HG03354 (cell line): ENCODE measurements around the gene FUT1.
"Not testable (repeated sequence)": the region's sequence is repeated elsewhere in the genome, so short reads cannot be mapped to it uniquely, and the experiment has no call there.

Experiments used
- ATAC-seq: cut with Tn5 transposase; IDR thresholded peaks from one replicate; pipeline ENCODE4 v1.9.1; 2021; ENCODE audit warnings: mild to moderate bottlenecking; ENCODE audit not compliant: unreplicated experiment, poor library complexity, severe bottlenecking

Gene FUT1

GRCh38 chr19:48770266-48770665 lies 17.8 kb upstream of the FUT1 start:
- no peak for ATAC-seq

GRCh38 chr19:48768994-48769713 lies 16.7 kb upstream of the FUT1 start:
- no peak for ATAC-seq

GRCh38 chr19:48768171-48768753 lies 15.8 kb upstream of the FUT1 start:
- ATAC-seq: not testable (repeated sequence)

DNA sequence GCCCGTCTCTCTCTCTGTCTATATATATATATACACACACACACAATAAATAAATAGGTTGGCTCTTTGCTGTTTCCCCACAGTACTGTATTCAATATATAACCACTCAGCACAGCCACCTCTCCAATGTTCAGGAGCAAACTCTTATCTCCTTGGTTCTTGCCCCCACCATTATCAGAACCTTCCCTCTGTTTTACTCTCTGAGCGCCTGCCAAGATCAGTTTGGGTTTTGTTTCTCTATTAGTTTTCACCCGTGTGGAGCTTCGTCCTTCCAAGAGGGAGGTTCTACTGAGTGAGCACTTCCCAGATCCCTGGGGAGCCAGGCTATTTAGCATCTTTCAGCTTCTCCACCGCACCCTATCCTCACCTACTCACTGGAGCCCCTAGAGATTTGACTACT lies 13.4 kb upstream of the FUT1 start:
- not testable (repeated sequence) for ATAC-seq

GRCh38 chr19:48760504-48761205 lies 8.2 kb upstream of the FUT1 start:
- no peak for ATAC-seq

GRCh38 chr19:48757741-48758144 lies 5.3 kb upstream of the FUT1 start:
- no peak for ATAC-seq

DNA sequence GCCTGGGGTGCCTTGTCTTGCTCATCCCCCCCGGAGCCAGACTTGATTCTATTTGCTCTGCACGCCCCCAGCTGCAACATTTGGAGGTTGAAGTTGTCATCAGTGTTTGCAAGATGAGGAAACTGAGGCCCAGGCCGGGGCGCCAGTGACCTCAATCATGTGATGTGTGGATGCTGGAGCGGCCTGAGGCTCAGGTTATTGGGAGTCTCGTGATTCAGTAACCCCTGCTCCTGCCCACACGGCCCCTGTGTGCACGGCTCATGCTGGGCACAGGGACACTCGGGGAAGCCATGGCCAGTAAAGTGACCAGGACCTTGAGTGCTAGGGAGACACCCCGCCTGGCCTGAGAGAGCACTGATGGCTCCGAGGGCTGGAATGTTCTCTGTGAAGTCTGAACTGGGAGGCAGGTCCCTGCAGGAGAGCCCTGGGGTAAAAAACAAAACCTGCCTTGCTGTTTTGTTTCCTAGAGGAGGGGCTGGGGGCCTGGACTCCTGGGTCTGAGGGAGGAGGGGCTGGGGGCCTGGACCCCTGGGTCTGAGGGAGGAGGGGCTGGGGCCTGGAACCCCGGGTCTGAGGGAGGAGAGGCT lies 4.7 kb upstream of the FUT1 start:
- no peak for ATAC-seq

DNA sequence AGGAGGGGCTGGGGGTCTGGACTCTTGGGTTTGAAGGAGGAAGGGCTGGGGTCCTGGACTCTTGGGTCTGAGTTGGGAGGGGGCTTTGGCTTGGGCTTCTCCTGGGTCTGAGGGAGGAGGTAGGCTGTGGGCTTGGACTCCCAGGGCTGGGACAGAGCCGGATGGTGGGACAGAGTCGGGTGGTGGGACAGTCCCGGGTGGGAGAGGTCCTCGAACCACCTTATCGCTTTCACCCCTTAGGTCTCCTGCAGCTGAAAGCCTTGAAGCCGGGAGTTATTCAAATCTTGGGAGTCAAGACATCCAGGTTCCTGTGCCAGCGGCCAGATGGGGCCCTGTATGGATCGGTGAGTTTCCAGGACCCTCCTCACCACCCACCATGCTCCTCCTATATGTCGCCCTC lies 4.2 kb upstream of the FUT1 start:
- no peak for ATAC-seq

DNA sequence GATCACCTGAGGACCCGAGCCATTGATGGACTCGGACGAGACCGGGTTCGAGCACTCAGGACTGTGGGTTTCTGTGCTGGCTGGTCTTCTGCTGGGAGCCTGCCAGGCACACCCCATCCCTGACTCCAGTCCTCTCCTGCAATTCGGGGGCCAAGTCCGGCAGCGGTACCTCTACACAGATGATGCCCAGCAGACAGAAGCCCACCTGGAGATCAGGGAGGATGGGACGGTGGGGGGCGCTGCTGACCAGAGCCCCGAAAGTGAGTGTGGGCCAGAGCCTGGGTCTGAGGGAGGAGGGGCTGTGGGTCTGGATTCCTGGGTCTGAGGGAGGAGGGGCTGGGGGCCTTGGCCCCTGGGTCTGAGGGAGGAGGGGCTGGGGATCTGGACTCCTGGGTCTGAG lies 3.8 kb upstream of the FUT1 start:
- no peak for ATAC-seq

GRCh38 chr19:48755787-48756186 lies 3.3 kb upstream of the FUT1 start:
- no peak for ATAC-seq

DNA sequence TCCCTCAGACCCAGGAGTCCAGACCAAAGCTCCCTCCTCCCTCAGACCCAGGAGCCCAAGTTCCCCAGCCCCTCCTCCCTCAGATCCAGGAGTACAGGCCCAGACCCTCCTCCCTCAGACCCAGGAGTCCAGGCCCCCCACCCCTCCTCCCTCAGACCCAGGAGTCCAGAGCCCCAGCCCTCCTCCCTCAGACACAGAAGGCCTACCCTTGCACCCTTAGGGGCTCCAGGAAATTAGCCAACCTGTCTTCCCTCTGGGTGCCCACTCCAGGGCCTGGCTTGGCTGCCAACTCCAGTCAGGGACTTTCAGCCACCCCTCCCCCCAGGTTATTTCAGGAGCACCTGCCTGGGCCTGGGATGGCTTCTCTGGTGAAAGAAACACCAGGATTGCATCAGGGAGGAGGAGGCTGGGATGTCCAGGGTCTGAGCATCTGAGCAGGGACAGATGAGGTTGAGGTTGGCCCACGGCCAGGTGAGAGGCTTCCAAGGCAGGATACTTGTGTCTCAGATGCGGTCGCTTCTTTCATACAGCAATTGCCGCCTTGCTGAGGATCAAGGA lies 2.7 kb upstream of the FUT1 start, which contains the start of gene FGF21:
TSS of gene FGF21 (plus strand) at position 441 of the 558 bp plus-strand sequence. CDS start 713 bp downstream, outside the sequence.
- ATAC-seq: no peak

DNA sequence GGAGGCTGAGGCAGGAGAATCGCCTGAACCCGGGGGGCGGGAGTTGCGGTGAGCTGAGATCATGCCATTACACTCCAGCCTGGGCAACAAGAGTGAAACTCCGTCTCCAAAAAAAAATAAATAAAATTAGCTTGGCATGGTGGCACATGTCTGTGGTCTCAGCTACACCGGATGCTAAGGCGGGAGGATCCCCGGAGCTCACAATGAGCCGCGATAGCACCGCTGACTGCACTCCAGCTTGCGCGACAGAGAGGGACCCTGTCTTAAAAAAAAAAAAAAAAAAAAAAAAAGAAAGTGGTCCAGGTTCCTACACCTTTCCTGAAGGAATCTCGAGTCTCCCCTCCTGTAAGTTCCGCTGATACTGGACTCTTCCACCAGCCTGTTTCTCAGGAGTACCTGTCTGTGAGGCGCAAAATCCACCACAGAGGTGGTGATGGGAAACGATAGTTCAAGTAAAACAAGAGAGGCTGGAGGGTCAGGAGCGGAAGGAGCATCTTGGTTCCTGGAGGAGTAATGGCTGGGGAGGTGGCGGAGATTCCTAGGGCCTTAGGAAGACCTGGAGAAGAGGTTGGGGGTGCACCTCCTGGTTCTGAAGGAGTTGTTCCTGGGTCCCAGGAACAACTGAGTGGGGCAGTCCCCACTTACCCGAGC lies 471 bp downstream of the FUT1 start:
- ATAC-seq: no peak

DNA sequence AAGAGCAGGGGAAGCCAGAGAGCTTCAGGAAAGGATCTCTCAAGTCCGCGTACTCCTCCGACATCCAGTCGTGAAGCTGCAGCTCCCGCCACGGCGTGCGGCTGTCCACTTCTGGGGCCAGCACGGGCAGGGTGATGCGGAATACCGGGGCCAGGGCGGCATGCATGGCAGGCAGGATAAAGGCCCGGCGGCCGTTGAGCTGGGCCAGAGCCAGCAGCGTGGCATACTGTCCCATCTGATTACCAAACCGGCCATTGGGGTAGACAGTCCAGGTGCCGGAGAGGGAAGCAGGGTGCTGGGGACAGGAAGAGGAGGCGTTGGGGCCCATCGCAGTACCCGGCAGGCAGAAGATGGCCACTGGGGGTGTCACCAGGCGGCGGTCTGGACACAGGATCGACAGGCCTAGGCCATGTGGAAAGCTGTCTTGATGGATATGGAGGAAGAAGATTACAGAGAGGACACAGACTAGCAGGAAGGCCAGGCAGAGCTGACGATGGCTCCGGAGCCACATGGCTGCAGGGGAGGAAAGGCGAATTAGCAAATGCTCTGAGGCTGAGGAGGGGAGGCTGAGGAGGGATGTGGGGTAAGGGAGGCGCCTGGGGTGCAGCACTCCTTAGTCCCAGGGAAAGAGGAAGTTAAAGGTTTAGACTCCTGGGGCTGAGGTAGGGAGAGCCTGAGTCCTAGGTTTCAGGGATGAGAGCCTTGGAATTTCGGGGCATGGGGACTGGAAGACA lies 1.5 kb downstream of the FUT1 start:
- no peak for ATAC-seq

DNA sequence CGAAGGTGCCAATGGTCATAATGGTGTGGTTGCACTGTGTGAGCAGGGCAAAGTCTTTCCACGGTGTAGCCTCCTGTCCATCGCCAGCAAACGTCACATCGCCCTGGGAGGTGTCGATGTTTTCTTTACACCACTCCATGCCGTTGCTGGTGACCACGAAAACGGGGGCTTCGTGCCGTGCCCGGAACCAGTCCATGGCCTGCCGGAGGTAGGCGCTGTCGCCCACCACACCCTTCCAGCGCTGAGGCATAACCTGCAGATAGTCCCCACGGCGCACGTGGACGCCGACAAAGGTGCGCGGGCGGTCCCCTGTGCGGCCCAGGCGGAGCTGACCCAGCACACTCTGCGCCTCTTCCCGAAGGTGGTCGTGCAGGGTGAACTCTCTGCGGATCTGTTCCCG lies 2.1 kb downstream of the FUT1 start:
- no peak for ATAC-seq

- no peak for ATAC-seq
Measured at GRCh38 chr19:48749571-48750198, 2.8 kb downstream of the FUT1 start.

GRCh38 chr19:48746738-48747575 lies 5.5 kb downstream of the FUT1 start, which contains the start of gene IZUMO1:
Gene IZUMO1, minus strand, starts transcription at chr19:48746909. Its CDS starts 1,050 bp downstream, at chr19:48745859.
- no peak for ATAC-seq

- ATAC-seq: no peak
Measured at GRCh38 chr19:48746110-48746509, 6.3 kb downstream of the FUT1 start.
